ENCODE measurements around the gene EPS8.

DNA sequence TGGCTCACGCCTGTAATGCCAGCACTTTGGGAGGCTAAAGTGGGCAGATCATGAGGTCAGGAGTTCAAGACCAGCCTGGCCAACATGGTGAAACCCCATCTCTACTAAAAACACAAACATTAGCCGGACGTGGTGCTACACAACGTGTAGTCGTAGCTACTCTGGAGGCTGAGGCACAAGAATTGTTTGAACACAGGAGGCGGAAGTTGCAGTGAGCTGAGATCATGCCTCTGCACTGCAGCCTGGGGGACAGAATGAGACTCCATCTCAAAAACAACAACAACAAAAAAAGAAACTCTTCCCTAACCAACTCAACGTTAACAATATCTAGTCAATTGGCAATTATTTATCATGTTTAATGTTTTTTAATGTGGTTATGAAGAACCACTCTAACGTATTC, 89.3 kb downstream of the EPS8 start:
- TF ChIP-seq GATA2 (IDR thresholded peaks at IDR 0.05; ENCODE audit: low read depth, low read length): no peak
- TF ChIP-seq GATA3 (IDR thresholded peaks at IDR 0.05; ENCODE audit: low read depth, low read length): no peak

All from SH-SY5Y (cell line).